Measurements from ENCODE around the gene FRG2B.
"Not testable (repeated sequence)": the region's sequence is repeated elsewhere in the genome, so short reads cannot be mapped to it uniquely, and the experiment has no call there.

FRG2B gene

DNA sequence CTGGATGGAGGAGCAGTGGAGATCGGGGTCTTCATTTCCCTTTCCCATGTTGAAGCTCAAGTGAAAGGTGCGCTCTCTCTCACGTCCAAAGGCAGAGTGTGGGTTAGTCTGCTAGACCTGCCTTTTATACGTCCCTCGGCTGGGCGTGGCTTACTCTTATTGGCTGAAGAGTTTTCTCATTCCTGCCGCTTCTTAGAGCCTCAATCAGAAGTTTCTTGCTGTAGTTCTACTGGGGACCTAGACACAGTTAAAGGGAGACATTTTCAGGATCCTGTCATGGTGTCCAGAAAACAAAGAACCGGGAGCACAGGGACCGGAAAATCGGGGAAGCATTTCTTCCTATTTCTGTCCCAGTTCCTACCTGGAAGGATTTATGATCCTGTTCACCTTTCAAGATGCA lies at the start of gene FRG2B:
TSS of gene FRG2B (minus strand) at position 101 of the 400 bp plus-strand sequence. CDS start at position 48, 53 bp downstream.
- DNase-seq: not testable (repeated sequence)

DNA sequence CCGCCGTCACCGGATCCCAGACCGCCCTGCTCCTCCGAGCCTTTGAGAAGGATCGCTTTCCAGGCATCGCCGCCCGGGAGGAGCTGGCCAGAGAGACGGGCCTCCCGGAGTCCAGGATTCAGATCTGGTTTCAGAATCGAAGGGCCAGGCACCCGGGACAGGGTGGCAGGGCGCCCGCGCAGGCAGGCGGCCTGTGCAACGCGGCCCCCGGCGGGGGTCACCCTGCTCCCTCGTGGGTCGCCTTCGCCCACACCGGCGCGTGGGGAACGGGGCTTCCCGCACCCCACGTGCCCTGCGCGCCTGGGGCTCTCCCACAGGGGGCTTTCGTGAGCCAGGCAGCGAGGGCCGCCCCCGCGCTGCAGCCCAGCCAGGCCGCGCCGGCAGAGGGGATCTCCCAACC lies 40.9 kb upstream of the FRG2B start:
- DNase-seq: not testable (repeated sequence)

DNA sequence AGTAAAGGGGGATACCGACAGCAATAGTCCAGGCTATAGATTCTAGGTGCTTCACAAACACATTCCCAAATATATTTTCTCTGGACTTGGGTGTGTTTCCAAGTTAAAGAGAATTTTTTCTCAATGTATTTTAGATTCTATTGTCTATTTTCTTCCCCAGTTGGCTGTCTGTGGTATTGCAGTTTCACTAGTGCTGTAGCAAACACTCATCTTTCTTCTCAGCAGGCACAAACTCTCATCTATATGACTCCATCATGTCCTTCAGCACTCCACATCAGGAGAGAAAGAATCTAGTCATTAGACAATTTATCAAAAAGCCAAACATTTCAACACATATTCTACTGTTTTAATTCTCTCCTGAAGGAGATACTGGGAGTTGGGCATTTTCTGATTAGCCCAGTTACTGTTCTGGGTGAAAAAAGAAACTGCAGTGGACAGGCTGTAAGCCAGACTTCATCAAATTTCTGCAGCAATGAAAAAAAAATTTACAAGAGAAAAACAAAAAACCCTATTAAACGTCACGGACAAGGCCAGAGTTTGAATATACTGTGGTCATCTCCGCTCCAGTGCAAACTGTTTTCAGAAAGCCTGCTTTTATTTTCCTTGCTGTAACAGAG lies 37.1 kb upstream of the FRG2B start:
- not testable (repeated sequence) for DNase-seq

DNA sequence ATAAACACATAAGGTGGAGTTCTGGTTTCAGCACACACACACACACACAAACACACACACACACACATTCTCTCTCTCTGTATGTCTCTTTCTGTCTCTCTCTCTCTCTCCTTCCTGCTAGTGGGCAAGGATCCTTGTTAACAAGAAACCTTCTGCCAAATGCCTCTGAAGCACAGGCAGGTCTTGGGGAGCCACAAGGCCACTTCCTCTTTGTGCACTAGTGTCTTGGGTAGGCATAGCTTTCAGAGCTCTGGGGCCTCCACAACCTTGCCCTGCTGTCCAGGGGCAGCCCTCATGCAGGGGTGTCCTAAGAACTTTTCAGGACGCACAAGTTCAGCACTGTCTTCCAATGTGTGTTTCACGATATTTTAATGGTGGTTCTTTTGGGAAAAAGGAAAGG lies 34.5 kb upstream of the FRG2B start:
- DNase-seq: not testable (repeated sequence)

DNA sequence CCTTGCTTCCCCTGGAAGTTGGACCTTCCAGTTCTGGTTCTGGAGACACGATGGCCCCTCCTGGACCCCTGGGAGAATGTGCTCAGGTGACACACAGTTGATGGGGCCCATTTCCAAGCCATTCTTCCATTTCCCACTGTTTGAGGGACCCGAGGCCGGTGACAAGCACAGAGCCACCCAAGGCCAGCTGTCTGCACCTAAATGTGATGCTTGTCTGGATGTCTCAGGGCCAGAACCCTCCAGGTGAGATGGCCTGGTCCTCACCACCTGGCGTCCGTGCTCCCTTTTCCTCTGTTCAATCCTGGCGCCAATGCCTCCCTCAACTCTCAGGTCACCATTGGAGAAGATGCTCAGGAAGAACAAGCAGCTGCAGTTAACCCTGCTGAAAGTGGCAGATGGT lies 33.9 kb upstream of the FRG2B start:
- DNase-seq: not testable (repeated sequence)

DNA sequence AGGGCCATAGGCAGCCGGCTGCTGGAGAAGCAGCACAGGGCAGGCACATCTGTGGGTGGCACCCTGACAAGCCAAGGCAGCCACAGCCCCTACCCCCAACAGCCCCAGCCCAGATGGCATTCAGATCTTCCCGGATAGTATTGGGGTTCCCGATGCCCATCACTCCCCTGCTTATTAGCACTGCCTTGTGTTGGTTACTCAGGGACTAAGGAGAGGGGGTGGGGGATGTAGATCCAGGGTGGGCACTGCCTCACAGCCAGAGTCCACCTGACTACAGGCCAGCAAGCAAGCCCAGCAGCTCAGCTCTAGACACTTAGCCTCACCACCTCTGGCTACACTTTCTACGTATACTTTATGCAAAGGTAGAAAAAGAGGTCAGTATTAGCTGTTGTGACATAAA lies 30.7 kb upstream of the FRG2B start:
- DNase-seq: not testable (repeated sequence)

DNA sequence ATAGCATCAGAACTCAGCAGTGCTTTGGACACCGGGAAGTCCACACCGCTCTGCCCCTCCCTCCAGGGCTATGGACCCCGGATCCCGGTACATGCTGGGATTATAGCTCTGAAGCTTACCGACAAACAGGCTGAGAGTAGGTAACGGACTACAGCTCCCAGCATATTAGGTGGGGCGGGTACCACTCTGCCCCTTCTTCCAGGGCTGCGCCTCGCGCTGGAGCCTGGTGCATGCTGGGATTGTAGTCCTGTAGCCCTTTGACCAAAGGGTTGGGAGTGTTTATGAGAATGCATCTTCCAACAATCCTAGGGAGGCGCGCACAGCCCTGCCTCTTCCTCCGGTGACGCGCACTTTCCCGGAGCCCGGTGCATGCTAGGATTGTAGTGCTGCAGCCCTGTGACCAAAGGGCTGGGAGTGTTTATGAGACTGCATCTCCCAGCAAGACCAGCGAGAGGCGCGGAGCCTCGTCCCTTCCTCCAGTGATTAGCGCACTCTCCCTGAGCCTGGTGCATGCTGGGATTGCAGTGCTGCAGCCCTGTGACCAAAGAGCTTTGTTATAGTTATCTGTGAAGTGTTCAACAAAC lies 22.4 kb upstream of the FRG2B start:
- DNase-seq: not testable (repeated sequence)

DNA sequence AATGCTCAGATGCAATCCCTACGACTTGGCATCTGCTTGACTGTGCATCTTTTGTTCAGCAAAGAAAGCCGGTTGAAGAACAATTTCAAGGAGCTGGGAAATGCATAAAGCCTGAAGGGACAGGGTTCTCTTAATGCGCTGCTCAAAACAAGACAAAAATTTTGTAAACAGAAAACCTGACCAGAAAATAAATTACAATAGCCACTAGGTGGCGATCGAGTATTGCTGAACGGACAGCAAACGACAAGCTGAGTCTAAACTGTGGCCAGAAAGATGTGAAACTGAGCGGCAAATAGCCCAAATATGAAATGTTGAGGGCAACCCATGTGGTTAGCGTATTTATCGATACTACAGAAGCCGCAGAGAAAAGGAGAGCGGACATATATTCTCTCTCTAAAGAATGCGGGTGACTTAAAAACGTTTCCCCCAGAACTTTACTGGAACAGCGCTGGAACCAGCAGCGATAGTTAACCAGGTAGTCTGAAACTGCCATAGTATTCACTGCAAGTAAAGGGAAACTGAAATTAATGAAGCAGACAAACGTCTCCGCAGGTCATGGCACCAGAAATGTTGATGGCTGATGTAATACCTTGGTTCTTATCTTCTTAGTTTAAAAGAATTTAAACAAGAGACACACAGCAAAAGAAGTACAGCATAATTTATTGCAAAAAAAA lies 20.6 kb upstream of the FRG2B start:
- DNase-seq: not testable (repeated sequence)

DNA sequence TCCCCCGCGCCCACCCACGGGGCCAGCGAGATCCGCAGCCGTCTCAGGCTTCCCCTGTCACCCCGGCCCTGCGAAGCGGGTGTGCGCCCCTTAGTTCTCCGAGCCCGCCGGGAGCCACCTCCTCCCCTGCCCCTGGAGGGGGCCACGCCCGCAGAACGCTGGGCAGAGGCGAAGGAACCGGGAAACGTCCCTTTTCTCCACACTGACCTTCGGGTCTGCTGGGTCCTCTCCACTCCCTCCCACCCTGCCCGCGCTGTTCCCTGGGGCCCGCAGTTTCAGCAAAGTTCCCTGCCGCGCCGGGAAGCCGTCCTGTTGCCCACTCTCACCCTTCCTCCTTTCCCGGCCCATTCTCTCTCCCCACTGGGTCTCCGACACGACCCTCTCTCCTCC lies 11.2 kb upstream of the FRG2B start:
- not testable (repeated sequence) for DNase-seq

DNA sequence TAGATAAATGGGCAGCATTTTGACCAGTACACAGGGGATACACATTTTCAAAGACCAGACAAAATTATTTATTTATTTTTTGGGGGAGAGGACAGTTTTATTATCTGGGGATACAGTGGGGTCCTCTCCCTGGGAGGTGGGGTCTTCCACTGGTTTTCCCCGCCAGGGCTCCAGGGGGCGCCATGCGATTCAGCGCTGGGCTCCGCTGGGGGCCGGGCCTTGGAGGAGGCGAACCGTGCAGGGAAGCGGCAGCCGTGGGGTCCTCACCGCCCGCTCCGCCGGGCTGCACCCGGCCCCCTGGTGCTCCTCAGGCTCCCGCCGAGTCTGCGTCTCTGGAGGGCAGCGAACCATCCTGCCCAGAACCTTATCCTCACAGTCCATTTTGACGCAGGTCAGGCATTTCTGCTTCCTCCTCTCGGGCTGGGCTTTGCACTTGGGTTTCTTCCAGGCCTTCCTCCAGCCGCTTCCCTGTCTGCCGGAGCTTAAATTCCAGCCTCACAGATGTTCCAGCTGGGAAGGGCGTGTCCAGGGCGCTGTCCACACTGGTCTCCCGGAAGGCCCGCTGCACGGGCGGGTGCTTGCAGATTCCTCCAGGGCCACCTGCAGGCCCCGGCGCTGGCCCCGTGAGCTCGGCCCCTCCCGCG lies 10.7 kb upstream of the FRG2B start:
- not testable (repeated sequence) for DNase-seq

DNA sequence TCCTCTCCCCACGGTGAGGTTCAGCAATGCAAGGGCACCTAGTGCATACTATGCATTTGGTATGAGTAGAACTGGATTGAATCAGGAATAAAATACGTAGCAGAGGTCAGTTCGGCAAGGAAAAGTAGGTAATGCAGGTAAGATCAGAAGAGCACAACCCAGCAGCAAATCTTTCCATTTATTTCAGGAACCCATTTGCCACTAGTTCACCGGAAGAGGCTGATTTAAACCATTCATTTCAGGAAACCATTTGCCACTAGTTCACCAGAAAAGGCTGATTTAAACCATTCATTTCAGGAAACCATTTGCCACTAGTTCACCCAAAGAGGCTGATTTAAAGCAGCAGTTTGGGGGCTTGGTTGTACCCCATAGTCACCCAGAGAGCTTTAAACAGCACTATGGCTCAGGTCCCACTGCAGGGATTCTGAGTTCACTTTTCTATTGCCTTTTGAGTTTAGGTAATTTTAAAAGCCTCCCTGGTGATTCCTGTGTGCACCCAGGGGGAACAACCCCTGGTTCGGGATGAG lies 4.2 kb upstream of the FRG2B start:
- DNase-seq: not testable (repeated sequence)

DNA sequence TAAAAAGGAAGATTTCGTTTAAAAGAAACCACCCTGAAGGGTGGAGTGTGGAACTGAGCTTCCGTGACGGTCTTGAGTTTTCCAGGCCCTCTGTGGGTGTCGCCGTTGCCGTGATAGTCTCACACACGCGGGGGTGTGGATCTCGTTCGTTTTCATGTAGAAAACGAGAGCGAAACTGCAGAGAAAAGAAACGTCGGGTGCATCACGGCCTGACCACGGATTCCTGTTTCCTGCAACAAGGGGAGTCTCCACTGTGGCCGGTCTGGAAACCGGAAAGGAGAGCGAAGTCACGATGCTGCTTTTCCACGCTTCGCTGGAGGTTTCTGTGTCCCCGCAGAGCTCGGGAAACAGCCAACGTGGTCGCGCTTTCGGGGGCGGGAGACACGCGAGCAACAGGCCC lies 4.1 kb downstream of the FRG2B start:
- DNase-seq: not testable (repeated sequence)

DNA sequence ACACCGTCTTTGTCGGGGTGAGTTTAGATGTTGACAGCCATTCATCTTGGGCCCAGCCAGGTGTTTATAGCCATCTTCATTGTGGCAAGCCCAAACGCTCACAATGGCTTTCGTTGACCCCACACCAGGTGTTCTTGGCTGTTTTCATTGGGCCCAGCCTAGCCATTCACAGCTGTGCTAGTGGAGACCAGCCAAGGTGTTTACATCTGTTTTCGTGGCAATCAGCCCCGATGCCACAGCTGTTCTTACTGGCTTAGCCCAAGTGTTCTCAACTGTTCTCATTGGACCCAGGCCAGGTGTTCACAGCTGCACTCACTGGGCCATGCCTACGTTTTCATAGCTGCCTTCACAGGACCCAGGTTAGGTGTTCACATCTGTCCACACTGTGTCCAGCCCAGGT lies 7.7 kb downstream of the FRG2B start:
- no peak for DNase-seq

DNA sequence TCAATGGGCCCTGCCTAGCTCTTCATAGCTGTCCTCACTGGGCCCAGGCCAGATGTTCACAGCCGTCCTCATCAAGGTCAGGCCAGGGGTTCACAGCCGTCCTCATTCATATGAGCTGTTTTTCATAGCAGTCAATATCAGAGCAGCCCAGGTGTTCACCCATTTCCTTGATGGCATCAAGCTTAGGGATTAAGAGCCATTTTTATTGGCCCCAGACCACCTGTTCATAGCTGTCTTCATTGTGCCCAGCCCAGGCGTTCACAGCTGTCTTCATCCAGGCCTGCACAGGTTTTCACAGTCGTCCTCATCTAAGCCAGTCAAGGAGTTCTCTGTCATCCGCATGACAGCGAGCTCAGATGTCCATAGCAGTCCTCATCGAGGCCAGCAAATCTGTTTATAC lies 9.4 kb downstream of the FRG2B start:
- no peak for DNase-seq

DNA sequence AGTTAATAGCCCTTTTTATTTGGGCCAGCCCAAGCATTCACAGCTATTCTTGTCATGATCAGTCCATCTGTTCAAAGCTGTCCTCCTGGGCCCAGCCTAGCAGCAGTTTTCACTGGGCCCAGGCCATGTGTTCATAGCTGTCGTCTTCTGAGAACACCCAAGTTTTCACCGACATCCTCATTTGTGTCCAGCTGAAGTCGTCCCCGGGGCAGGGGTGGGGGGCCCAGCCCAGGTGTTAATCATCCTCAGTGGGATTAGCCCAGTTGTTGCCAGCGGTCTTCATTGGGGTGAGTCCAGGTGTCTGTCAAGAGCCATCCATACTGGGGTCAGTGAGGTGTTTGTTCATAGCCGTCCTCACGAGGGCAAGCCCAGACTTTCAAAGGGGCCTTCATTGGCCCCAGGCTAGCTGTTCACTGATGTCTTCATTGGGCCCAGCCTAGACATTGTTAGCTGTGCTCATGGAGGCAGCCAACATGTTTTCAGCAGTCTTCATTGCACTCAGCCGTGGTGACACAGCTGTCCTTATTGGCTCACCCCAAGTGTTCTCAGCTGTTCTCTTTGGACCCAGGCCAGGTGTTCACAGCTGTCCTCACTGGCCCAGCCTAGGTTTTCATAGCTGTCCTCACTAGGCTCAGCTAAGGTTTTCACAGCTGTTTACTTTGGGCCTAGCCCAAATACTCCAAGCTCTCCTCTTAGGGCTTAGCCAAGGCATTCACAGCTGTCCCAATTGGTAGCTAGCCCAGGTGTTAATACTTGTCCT lies 10.0 kb downstream of the FRG2B start:
- no peak for DNase-seq

DNA sequence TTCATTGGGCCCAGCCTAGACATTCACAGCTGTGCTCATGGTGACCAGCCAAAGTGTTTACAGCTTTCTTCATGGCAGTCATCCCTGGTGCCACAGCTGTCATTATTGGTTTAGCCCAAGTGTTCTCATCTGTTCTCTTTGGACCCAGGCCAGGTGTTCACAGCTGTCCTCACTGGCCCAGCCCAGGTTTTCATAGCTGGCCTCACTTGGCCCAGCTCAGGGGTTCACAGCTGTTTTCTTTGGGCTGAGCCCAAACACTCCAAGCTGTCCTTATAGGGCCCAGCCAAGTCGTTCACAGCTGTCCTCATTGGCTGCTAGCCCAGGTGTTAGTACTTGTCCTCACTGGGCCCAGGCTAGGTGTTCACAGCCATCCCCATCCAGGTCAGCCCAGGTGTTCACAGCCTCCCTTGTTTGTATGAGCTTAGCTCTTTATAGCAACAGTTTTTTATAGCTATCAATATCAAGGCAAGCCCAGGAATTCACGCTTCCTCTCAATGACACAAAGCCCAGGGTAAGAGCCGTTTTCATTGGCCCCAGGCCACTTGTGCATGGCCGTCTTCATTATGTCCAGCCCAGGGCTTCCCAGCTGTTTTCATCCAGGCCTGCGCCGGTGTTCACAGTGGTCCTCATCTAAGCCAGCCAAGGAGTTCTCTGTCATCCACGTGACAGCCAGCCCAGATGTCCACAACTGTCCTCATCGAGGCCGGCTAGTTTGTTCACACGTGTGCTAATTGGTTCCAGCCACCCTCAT lies 11.6 kb downstream of the FRG2B start:
- no peak for DNase-seq

DNA sequence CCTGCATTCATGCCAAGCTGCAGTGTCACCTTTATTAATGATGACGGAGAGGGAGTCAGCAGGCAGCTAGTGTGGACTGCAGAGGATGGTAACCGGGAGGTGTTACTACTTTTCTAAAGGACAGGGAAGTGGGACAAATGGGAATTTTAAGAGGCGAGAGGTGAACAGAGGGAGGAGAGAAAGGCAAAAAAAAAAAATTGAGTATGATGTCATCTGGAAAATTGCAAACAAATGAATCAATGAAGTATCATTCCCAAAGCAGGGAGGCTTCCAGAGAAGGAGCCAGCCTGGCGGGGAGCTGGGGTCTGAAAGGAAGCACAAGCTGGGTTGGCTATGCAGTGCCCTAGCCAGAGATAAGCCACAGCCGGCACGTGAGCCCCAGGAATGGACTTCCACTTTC lies 12.9 kb downstream of the FRG2B start:
- DNase-seq: no peak

DNA sequence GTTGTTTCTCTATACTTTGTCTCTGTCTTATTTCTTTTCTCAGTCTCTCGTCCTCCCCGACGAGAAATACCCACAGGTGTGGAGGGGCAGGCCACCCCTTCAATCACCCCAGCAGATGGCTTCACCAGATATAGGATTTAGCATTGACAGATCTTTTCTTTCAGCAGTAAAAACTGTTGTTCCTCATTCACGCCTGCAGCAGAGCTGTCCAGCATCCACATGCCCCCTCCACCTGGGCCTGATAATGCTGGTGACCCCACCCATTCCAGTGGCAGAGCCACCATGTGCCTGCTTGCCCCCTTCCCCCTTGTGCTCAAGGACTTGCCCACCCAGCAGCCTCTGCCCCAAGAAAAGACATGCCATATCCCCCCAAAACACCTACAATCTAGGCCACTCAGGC lies 15.5 kb downstream of the FRG2B start:
- DNase-seq: no peak

DNA sequence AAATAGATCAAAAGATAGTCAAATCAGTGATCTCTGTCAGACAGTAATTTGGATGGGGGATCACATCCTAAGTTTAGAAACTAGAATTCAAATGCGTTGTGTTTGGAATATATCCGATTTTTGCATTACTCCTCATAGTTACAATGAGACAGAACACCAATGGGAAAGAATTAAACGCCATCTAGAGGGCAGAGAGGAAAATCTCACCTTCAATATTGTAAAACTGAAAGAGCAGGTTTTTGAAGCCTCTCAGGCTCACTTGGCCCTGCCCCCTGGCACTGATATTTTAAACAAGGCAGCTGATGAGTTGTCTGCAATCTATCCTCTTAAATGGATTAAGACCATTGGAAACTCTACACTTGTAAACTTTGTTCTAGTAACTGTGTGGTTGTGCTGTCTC lies 17.7 kb downstream of the FRG2B start:
- DNase-seq: peak; percentile 26

DNA sequence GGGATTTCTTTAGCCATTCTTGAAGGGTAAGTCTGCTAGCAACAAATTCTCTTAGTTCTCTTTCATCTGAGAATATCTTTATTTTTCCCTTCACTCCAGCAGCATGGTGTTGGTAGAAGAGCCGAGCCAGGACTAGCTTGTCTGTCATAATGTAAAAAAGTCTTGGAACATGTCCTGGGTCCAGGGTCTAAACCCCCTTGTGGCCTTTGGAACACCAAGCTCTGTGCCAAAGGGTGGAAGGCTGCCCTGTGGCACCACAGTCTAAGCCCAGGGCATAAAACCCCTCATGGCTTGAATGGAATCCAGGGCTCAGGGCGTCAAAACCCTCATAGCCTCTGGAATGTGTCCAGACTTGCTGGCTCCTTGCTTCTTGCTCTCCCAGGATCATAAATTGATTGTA lies 23.2 kb downstream of the FRG2B start:
- not testable (repeated sequence) for DNase-seq

DNA sequence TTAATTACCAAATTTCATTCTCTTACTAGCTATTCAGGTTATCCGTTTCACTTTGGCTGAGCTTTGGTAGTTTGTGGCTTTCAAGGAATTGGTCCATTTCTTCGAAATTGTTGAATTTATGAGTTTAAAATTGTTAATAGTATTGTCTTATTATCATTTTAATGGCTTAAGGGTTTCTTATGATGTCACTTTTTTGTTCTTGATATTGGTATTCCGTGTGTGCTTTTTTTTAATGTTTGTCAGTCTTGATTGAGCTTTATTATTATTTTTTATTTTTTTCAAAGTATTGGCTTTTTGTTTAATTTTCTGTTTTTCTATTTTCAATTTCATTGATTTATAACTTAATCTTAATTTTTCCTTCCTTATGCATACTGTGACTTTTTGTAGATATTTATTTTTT lies 25.9 kb downstream of the FRG2B start:
- no peak for DNase-seq

DNA sequence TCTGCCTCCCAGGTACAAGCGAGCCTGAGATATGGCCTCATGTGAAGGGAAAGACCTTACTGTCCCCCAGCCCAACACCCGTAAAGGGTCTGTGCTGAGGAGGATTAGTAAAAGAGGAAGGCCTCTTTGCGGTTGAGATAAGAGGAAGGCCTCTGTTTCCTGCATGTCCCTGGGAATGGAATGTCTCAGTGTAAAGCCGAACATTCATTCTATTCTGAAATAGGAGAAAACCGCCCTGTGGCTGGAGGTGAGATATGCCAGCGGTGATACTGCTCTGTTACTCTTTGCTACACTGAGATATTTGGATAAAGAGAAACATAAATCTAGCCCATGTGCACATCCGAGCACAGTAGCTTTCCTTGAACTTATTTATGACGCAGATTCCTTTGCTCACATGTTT lies 26.7 kb downstream of the FRG2B start:
- DNase-seq: not testable (repeated sequence)

Measured in suppressor macrophage treated with lipopolysaccharide for 4 hours (primary cell).